ENCODE data around the gene CHRDL2. TPM values are rescaled to one million over a fixed set of nuclear protein-coding genes. Genes with fewer than 3 reads are reported as not detected.
"Not testable (repeated sequence)": the region's sequence is repeated elsewhere in the genome, so short reads cannot be mapped to it uniquely, and the experiment has no call there.

CHRDL2 gene
- total RNA-seq, 2 donors from 2014 or later: not detected

GRCh38 chr11:74672956-74673692, 58.1 kb downstream of the CHRDL2 start:
- Mint-ChIP-seq H3K9me3 (no peaks in the 10 kb centered on the region), H3K4me3 (no peak overlapping the region), H3K4me1 (ENCODE audit: low read depth in 2 of 2) (peaks cover 0 to 3% of the 10 kb centered on the region in 2 donors), H3K27ac (no peak overlapping the region), H3K36me3 (no peaks in the 10 kb centered on the region), H3K27me3 (peaks cover 0 to 3% of the 10 kb centered on the region in 2 donors)
- DNase-seq (ENCODE audit: low spot score) (no peak), ATAC-seq (peak in 1 of 2 donors; percentile 11)

GRCh38 chr11:74672332-74672955, 58.8 kb downstream of the CHRDL2 start:
- Mint-ChIP-seq H3K4me1 (ENCODE audit: low read depth in 2 of 2) (peaks cover 0 to 3% of the 10 kb centered on the region in 2 donors), H3K27me3 (peaks cover 0 to 3% of the 10 kb centered on the region in 2 donors), H3K27ac (no peak overlapping the region), H3K4me3 (no peak overlapping the region), H3K9me3 (no peaks in the 10 kb centered on the region), H3K36me3 (no peaks in the 10 kb centered on the region)
- peak in 1 of 2 donors; percentile 20 for ATAC-seq
- no peak for DNase-seq (ENCODE audit: low spot score)

GRCh38 chr11:74671520-74672196, 59.6 kb downstream of the CHRDL2 start:
- no peaks in the 10 kb centered on the region for H3K36me3 Mint-ChIP-seq

DNA sequence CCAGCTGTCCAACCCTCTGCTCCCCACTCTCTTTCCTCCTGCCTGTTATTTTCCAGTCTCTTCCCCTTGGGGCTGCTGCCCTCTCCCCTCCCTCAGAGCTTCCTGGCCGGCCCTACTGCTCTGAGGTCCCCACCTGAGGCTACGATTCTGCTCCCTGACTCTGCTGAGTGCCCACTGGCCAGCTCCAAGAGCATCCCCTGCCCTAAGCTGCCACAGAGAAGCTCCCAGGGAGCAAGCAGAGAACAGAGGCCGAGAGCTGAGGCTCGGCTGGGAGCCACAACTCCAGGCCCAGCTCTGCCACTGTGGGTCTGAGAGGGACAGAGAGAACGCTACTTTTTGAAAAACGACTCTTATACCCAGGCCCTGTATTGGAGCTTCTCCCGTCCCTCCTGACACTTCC, 61.1 kb downstream of the CHRDL2 start:
- no peak overlapping the region for H3K4me3 Mint-ChIP-seq
- no peaks in the 10 kb centered on the region for H3K36me3 Mint-ChIP-seq
- ATAC-seq: no peak
- DNase-seq (ENCODE audit: low spot score): no peak
- peaks cover 0 to 3% of the 10 kb centered on the region in 2 donors for H3K4me1 Mint-ChIP-seq (ENCODE audit: low read depth in 2 of 2)
- no peaks in the 10 kb centered on the region for H3K27me3 Mint-ChIP-seq
- no peak overlapping the region for H3K27ac Mint-ChIP-seq
- H3K9me3 Mint-ChIP-seq: no peaks in the 10 kb centered on the region

More at GRCh38 chr11:74671520-74672196, 59.6 kb downstream of the CHRDL2 start:
- H3K9me3 Mint-ChIP-seq: no peaks in the 10 kb centered on the region
- ATAC-seq (no peak), DNase-seq (ENCODE audit: low spot score) (no peak)
- peaks cover 0 to 3% of the 10 kb centered on the region in 2 donors for H3K4me1 Mint-ChIP-seq (ENCODE audit: low read depth in 2 of 2)
- H3K27ac Mint-ChIP-seq: no peak overlapping the region
- peaks cover 0 to under 1% of the 10 kb centered on the region in 2 donors for H3K27me3 Mint-ChIP-seq
- H3K4me3 Mint-ChIP-seq: no peak overlapping the region

DNA sequence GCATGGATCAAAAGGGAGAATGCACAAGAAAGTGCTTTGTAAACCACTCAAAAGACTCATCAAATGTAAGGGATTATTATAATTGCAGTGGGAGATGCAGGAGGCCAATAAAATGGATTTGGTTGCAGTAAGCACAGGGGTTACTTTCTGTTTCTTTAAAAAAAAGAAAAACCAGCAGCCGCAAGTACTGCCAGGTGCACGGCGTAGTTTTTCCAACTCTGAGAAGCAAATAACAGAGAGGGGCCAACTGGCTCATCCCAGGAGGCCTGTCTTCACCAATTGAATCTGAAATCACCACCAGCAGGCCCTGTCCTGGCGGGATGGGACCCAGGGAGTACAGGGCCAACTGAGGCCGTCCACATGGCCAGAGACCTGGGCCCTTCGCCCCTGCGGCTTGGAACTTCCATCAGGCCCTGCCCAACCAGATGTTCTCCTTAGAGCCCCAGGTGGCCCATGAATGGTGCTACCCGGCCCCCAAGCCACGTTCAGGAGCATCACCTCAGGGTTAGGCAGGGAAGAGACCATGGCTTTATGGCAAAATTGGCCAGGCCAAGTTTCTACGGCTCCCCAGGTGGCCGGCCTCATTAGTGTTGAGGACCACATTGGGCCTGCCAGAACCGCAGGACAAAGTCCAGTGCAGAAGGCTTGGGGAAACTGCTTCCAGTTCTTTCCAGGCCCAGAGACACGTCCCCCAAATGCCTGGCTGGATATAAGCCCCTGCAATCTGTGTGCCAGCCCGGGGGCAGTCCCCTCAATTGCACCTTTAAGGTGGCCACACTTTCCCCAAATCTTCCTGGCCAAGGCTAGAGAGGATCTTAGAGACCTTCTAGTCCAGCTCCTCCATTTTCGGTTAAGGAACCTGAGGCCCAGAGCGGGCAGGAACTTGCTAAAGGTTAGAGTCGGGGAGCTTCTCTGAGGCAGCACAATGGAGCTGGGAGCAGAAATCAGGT, 61.7 kb downstream of the CHRDL2 start:
- Mint-ChIP-seq H3K9me3 (no peaks in the 10 kb centered on the region), H3K4me1 (ENCODE audit: low read depth in 2 of 2) (peaks cover 0 to 3% of the 10 kb centered on the region in 2 donors), H3K4me3 (no peak overlapping the region), H3K36me3 (no peaks in the 10 kb centered on the region), H3K27me3 (no peaks in the 10 kb centered on the region), H3K27ac (no peak overlapping the region)
- DNase-seq (ENCODE audit: low spot score) (no peak), ATAC-seq (no peak)

DNA sequence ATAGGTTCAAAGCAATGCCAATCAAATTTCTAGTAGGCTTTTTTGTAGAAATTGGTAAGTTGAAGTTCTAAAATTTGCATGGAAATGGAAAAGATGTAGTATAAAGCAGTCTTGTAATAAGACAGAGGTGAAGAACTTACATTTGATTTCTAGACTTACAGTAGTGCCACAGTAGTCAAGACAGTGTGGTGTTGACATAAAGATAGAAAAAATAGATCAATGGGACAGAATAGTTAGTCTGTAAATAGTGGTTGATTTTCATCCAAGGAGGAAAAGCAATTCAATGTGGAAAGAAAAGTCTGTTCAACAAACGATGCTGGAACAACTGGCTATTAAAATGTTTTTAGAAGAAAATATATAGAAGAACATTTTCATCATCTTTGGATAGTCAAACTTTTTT, 67.9 kb downstream of the CHRDL2 start:
- no peaks in the 10 kb centered on the region for H3K4me1 Mint-ChIP-seq (ENCODE audit: low read depth in 2 of 2)
- no peaks in the 10 kb centered on the region for H3K27me3 Mint-ChIP-seq
- DNase-seq (ENCODE audit: low spot score) (no peak), ATAC-seq (no peak)
- H3K36me3 Mint-ChIP-seq: peaks cover 16% of the 10 kb centered on the region
- H3K27ac Mint-ChIP-seq: no peak overlapping the region
- no peak overlapping the region for H3K4me3 Mint-ChIP-seq
- no peaks in the 10 kb centered on the region for H3K9me3 Mint-ChIP-seq

GRCh38 chr11:74662487-74663103, 68.6 kb downstream of the CHRDL2 start:
- Mint-ChIP-seq H3K4me1 (ENCODE audit: low read depth in 2 of 2) (no peaks in the 10 kb centered on the region), H3K27me3 (no peaks in the 10 kb centered on the region), H3K36me3 (peaks cover 23% of the 10 kb centered on the region), H3K4me3 (no peak overlapping the region), H3K27ac (no peak overlapping the region), H3K9me3 (no peaks in the 10 kb centered on the region)
- ATAC-seq (no peak), DNase-seq (ENCODE audit: low spot score) (no peak)

DNA sequence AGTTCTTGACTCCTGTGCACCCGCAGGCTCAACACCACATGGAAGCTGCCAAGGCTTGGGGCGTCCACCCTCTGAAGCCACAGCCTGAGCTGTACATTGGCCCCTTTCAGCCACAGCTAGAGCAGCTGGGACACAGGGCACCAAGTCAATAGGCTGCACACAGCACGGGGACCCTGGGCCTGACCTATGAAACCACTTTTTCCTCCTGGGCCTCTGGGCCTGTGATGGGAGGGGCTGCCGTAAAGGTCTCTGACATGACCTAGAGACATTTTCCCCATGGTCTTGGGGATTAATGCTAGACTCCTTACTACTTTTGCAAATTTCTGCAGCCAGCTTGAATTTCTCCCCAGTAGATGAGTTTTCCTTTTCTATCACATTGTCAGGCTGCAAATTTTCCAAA, 72.1 kb downstream of the CHRDL2 start:
- not testable (repeated sequence) for H3K9me3 Mint-ChIP-seq; DNase-seq (ENCODE audit: low spot score); H3K27ac Mint-ChIP-seq; ATAC-seq; H3K4me3 Mint-ChIP-seq; H3K27me3 Mint-ChIP-seq; H3K4me1 Mint-ChIP-seq (ENCODE audit: low read depth in 2 of 2)
- H3K36me3 Mint-ChIP-seq: peaks cover 23% of the 10 kb centered on the region

- peaks cover 44% of the 10 kb centered on the region for H3K36me3 Mint-ChIP-seq
- no peaks in the 10 kb centered on the region for H3K27me3 Mint-ChIP-seq
- H3K4me1 Mint-ChIP-seq (ENCODE audit: low read depth in 2 of 2): peaks cover 6% of the 10 kb centered on the region in 2 donors
- H3K9me3 Mint-ChIP-seq: no peaks in the 10 kb centered on the region
- no peak overlapping the region for H3K27ac Mint-ChIP-seq
- no peak overlapping the region for H3K4me3 Mint-ChIP-seq
- no peak for DNase-seq (ENCODE audit: low spot score)
- ATAC-seq: no peak
Observed at GRCh38 chr11:74654976-74655375, 76.2 kb downstream of the CHRDL2 start.

GRCh38 chr11:74650498-74650897, 80.7 kb downstream of the CHRDL2 start:
- peaks cover 6% of the 10 kb centered on the region in 2 donors for H3K4me1 Mint-ChIP-seq (ENCODE audit: low read depth in 2 of 2)
- H3K27ac Mint-ChIP-seq: no peak overlapping the region
- no peaks in the 10 kb centered on the region for H3K9me3 Mint-ChIP-seq
- ATAC-seq (no peak), DNase-seq (ENCODE audit: low spot score) (no peak)
- no peaks in the 10 kb centered on the region for H3K27me3 Mint-ChIP-seq
- no peak overlapping the region for H3K4me3 Mint-ChIP-seq
- peaks cover 30% of the 10 kb centered on the region for H3K36me3 Mint-ChIP-seq

DNA sequence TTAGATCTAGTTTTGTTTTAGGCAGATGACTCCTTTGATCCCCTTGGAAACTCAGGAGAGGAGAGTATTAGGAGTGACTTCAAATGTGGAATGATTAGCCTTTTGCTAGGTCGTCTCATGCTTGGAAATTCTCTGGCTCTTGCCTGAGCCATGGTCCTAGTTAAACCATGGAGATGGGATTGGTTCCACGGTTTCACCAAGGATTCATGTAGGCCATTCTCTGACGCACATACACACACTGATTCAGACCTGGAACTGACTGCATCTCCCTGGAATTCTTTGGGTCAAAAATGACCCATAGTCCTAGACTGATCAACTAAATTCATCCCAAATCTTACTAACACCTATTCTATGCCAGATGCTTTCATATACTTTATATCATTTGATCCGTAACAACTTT, 82.3 kb downstream of the CHRDL2 start:
- DNase-seq (ENCODE audit: low spot score) (no peak), ATAC-seq (no peak)
- no peaks in the 10 kb centered on the region for H3K27me3 Mint-ChIP-seq
- no peak overlapping the region for H3K4me3 Mint-ChIP-seq
- peaks cover 35% of the 10 kb centered on the region for H3K36me3 Mint-ChIP-seq
- no peaks in the 10 kb centered on the region for H3K9me3 Mint-ChIP-seq
- no peak overlapping the region for H3K27ac Mint-ChIP-seq
- H3K4me1 Mint-ChIP-seq (ENCODE audit: low read depth in 2 of 2): peaks cover 3 to 9% of the 10 kb centered on the region in 2 donors

GRCh38 chr11:74647831-74648230, 83.4 kb downstream of the CHRDL2 start:
- Mint-ChIP-seq H3K27ac (no peak overlapping the region), H3K9me3 (no peaks in the 10 kb centered on the region), H3K27me3 (no peaks in the 10 kb centered on the region), H3K4me1 (ENCODE audit: low read depth in 2 of 2) (peaks cover 3 to 9% of the 10 kb centered on the region in 2 donors), H3K36me3 (peaks cover 30% of the 10 kb centered on the region), H3K4me3 (no peak overlapping the region)
- ATAC-seq: no peak
- DNase-seq (ENCODE audit: low spot score): no peak

DNA sequence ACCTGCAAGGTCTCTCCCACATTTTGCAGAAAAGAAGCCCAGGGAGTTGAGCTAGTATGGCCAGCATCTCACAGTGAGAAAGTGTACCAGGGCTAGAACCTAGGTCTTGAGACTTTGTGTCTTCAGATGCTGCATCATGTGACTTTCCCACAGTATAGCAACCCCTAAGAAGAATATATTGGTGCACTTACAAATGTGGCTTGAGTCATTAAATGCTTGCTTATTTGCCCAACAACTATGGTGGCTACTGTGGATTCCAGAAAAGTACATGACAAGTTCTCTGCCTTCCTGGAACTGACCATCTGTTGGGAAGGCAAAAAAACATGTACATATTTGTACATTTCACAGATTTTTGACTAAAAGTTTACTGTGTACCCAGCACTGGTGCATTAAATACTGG, 83.8 kb downstream of the CHRDL2 start:
- Mint-ChIP-seq H3K36me3 (peaks cover 32% of the 10 kb centered on the region), H3K4me1 (ENCODE audit: low read depth in 2 of 2) (peaks cover 3 to 9% of the 10 kb centered on the region in 2 donors), H3K27me3 (no peaks in the 10 kb centered on the region), H3K9me3 (no peaks in the 10 kb centered on the region), H3K27ac (no peak overlapping the region), H3K4me3 (no peak overlapping the region)
- ATAC-seq (no peak), DNase-seq (ENCODE audit: low spot score) (no peak)

Data from natural killer cell treated with Interleukin-12 subunit alpha and Interleukin-12 subunit beta and Interleukin-15 and Interleukin-18, amount 100 ng/mL, for 72 hours (primary cell).